Uterus (tissue), 4 donors: ENCODE data around the gene CDC25A. TPM values are rescaled to one million over a fixed set of nuclear protein-coding genes. Genes with fewer than 3 reads are reported as not detected.
"Not testable (repeated sequence)": the region's sequence is repeated elsewhere in the genome, so short reads cannot be mapped to it uniquely, and the experiment has no call there.

Experiments
- DNase-seq, 2 donors: peaks; one replicate each; pipeline ENCODE4 v3.0.0-alpha.2; 2019 to 2020
- H3K27ac ChIP-seq, 2 donors: fragments of 200-600 bp; sonication (generic); 1 replicate in 1 of 2; 2 replicates in 1 of 2; pipeline ENCODE4 v1.5.1; 2016 to 2018
- H3K27me3 ChIP-seq, 2 donors: fragments of 200-600 bp; sonication (generic); one replicate each; pipeline ENCODE4 v1.5.1; 2018 to 2019; ENCODE audit warnings: control low read depth in 1 of 2
- H3K36me3 ChIP-seq, 2 donors: fragments of 200-600 bp; sonication (generic); one replicate each; pipeline ENCODE4 v1.5.1; 2019; ENCODE audit warnings: control low read depth in 1 of 2
- H3K4me1 ChIP-seq, 2 donors: fragments of 200-600 bp; sonication (generic); one replicate each; pipeline ENCODE4 v1.5.1; 2018 to 2019; ENCODE audit warnings: control low read depth in 1 of 2
- H3K4me3 ChIP-seq, 2 donors: fragments of 200-600 bp; sonication (generic); 1 replicate in 1 of 2; 2 replicates in 1 of 2; pipeline ENCODE4 v1.5.1; 2018 to 2019; ENCODE audit warnings: mild to moderate bottlenecking in 1 of 2
- H3K9me3 ChIP-seq, 2 donors: fragments of 200-600 bp; sonication (generic); one replicate each; pipeline ENCODE4 v1.5.1; 2019; ENCODE audit warnings: control low read depth in 1 of 2
- POLR2A ChIP-seq, 2 donors: fragments of 450-650 bp; IDR thresholded peaks; one replicate each; pipeline ENCODE4 v1.6.1; 2016; ENCODE audit warnings: antibody characterized with exemption in 2 of 2, mild to moderate bottlenecking in 1 of 2, moderate library complexity in 1 of 2
- intact Hi-C: fragments of 100-400 bp; cut with DNase I; formaldehyde crosslinking; loops from one replicate; pipeline ENCODE4 v1.15.1; 2023; ENCODE audit warnings: low total_unique reads
- total RNA-seq, 4 donors: library from RNA; depleted of rRNA in 3 of 4; stranded (reverse); fragments of >200 nt in 3 of 4; gene quantifications; one replicate each; pipeline versions ENCODE4 v1.1.0 to v1.2.4, GENCODE V29; 2014 to 2023
- TF ChIP-seq, protein P1 (sequence below), 4 experiments: fragments of 200-600 bp in 2 of 4; fragments of 450-650 bp in 2 of 4; sonication (generic) in 2 of 4; IDR thresholded peaks; one replicate each; pipeline ENCODE4 v1.5.1; 2016 to 2019; ENCODE audit warnings: antibody characterized with exemption in 4 of 4, mild to moderate bottlenecking in 2 of 4, moderate library complexity in 1 of 4
- donor health status: DM: yes; HTN: yes; CAD: no.

The CDC25A gene
- total RNA-seq, 4 donors from 2014 or later = 0.67 to 10.5 TPM; not detected in 2

DNA sequence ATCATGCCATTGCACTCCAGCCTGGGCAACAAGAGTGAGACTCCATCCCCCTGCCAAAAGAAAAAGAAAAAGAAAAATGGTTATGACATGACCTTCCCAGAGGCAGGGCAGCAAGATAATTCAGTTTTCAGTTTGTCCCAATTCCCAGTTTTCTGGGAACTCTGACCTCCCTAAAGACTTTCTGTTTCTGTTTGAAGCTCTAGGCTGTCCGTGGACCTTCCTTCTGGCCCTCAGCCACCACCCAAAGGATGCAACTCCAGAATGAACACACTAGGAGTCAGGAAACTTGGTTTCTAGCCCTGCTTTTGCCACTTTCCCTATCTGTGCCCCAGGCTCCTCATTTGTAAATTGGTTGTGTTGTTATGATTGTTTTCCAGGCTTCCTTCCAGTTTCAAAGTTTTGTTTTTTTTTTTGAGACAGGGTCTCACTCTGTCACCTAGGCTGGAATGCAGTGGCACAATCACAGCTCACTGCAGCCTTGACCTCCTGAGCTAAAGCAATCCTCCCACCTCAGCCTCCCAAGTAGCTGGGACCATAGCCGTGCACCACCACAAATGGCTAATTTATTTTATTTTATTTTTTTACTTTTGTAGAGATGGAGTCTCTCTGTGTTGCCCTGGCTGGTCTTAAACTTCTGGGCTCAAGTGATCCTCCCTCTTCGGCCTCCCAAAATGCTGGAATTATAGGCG, 68.6 kb downstream of the CDC25A start:
- intact Hi-C loops = no loop called here
- Histone ChIP-seq H3K4me1 (no peaks in the 10 kb centered on the region), H3K9me3 (no peaks in the 10 kb centered on the region), H3K4me3 (no peak overlapping the region), H3K36me3 (no peaks in the 10 kb centered on the region), H3K27ac (peak overlapping the region; percentile 52 to 74), H3K27me3 (no peaks in the 10 kb centered on the region)
- TF ChIP-seq, protein P1, sequence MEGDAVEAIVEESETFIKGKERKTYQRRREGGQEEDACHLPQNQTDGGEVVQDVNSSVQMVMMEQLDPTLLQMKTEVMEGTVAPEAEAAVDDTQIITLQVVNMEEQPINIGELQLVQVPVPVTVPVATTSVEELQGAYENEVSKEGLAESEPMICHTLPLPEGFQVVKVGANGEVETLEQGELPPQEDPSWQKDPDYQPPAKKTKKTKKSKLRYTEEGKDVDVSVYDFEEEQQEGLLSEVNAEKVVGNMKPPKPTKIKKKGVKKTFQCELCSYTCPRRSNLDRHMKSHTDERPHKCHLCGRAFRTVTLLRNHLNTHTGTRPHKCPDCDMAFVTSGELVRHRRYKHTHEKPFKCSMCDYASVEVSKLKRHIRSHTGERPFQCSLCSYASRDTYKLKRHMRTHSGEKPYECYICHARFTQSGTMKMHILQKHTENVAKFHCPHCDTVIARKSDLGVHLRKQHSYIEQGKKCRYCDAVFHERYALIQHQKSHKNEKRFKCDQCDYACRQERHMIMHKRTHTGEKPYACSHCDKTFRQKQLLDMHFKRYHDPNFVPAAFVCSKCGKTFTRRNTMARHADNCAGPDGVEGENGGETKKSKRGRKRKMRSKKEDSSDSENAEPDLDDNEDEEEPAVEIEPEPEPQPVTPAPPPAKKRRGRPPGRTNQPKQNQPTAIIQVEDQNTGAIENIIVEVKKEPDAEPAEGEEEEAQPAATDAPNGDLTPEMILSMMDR (IDR thresholded peaks at IDR 0.05) = no peak
- TF ChIP-seq POLR2A (IDR thresholded peaks at IDR 0.05) = no peak
- peak; percentile 70 to 79 for DNase-seq

DNA sequence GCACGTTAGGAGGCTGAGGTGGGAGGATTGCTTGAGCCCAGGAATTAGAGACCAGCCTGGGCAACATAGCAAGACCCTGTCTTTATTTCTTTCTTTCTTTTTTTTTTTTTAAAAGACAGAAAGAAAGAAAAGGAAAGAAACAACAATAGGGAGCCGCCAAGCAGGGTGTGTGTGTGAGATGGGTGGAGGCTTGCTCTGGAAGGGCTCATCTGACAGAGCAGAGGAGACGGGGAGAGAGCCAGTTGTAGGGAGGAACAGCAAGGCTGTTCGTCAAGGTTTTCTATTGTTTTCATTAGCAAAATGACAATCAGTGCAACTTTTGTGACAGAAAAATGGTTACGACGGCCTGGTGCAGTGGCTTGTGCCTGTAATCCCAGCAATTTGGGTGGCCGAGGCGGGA, 69.3 kb downstream of the CDC25A start:
- DNase-seq = no peak
- Histone ChIP-seq H3K27ac (peak overlapping the region; percentile 52 to 74), H3K4me3 (no peak overlapping the region), H3K4me1 (no peaks in the 10 kb centered on the region), H3K9me3 (no peaks in the 10 kb centered on the region), H3K27me3 (no peaks in the 10 kb centered on the region), H3K36me3 (no peaks in the 10 kb centered on the region)
- TF ChIP-seq, protein P1 (IDR thresholded peaks at IDR 0.05) = no peak
- no peak for TF ChIP-seq POLR2A (IDR thresholded peaks at IDR 0.05)
- intact Hi-C loops = no loop called here

DNA sequence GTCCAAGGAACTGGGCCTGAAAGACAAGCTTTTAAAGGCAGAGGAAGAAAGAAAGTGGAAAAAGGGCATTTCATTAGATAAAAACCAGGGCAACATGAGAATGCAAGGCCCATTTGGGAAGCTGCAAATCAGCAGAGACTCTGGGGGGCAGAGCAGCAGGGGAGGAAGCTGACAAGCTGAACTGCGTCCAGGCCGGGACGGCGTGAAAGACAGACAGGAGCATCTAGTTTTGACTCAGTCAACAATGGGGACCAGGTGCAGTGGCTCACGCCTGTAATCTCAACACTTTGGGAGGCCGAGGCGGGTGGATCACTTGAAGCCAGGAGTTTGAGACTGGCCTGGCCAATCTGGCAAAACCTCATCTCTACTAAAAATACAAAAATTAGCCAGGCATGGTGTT, 69.9 kb downstream of the CDC25A start:
- Histone ChIP-seq H3K36me3 (no peaks in the 10 kb centered on the region), H3K27ac (peak overlapping the region; percentile 39 to 52), H3K9me3 (no peaks in the 10 kb centered on the region), H3K4me1 (no peaks in the 10 kb centered on the region), H3K4me3 (no peak overlapping the region), H3K27me3 (no peaks in the 10 kb centered on the region)
- no peak for TF ChIP-seq POLR2A (IDR thresholded peaks at IDR 0.05)
- TF ChIP-seq, protein P1 (IDR thresholded peaks at IDR 0.05) = no peak
- intact Hi-C loops = no loop called here
- no peak for DNase-seq

DNA sequence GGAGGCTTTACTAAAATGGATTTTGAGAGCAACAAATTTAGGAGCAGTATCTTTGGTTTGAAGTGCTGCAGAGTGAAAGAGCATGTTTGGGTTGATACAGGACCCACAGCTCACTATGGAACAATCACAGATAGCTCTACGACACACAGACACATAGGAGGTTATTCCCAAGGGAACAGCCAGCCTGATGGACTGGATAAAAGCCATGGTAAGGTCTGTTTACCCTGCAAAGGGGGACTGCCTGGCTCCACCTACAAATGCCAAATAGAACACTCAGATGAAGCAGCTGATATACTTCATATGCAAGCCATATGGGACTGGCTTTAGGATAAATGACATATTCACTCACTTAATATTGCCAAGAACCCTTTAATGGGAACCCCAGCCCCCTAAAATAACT, 75.4 kb downstream of the CDC25A start:
- H3K36me3 ChIP-seq = no peaks in the 10 kb centered on the region
- no peak overlapping the region for H3K27ac ChIP-seq
- no peak for TF ChIP-seq POLR2A (IDR thresholded peaks at IDR 0.05)
- TF ChIP-seq, protein P1 (IDR thresholded peaks at IDR 0.05) = no peak
- peaks cover 0 to 5% of the 10 kb centered on the region in 2 donors for H3K9me3 ChIP-seq
- intact Hi-C loops = no loop called here
- H3K27me3 ChIP-seq = no peaks in the 10 kb centered on the region
- no peak overlapping the region for H3K4me3 ChIP-seq
- H3K4me1 ChIP-seq = no peaks in the 10 kb centered on the region
- no peak for DNase-seq

DNA sequence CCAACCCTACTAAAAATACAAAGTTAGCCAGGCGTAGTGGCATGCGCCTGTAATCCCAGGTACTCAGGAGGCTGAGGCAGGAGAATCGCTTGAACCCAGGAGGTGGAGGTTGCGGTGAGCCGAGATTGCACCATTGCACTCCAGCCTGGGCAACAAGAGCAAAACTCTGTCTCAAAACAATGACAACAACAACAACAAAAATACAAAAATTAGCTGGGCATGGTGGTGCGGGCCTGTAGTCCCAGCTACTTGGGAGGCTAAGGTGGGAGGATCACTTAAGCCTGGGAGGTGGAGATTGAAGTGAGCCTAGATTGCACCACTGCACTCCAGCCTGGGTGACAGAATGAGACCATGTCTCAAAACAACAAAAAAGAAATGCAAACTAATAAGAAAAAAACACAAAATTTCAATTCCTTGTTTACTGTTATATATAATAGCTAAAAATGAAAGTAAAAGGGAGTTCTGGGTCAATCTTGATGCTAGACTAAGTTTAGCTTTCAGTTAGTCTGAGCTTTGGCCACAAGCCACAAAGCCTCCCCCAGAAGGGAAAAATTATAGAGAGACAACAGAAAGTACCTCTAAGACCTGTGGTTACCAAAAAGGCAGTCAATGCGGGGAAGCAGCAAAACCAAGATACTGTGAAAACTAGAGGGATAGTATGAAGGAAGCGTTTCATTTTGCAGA, 76.0 kb downstream of the CDC25A start:
- intact Hi-C loops, H3K4me1 ChIP-seq, H3K27me3 ChIP-seq, DNase-seq, H3K27ac ChIP-seq, H3K36me3 ChIP-seq, H3K9me3 ChIP-seq, H3K4me3 ChIP-seq: not testable (repeated sequence)
